Erythroblast (primary cell): ENCODE results near the gene KAZN.

ENCODE experiments used
- GATA1 ChIP-seq: IDR thresholded peaks from 2 replicates; pipeline ENCODE4 v1.6.1; 2011; ENCODE audit warnings: low read depth, mild to moderate bottlenecking, control low read depth, low read length, moderate library complexity
- POLR2A ChIP-seq: IDR thresholded peaks from 2 replicates; pipeline ENCODE4 v1.6.1; 2011; ENCODE audit warnings: mild to moderate bottlenecking, low read length

DNA sequence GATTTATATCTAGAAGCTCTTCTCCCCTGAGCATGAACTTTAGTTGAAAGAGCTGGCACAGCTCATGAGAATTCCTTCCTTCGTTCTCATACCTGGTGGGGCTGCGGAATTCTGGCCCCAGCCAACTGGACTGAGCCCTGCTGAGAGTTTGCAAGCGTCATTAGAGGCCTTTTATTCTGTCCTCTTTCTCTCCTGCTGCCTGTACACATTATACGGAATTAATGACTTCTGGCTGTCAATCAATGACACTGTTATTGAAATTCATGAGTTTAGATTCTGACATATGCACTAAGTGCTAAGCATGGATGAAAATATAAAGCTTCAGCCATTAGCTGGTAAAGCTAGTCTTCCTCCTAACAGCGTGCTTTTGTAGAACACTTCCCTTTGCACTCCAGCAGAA is 27.5 kb downstream of the KAZN start:
- TF ChIP-seq POLR2A: no peak
- no peak for TF ChIP-seq GATA1
